Kidney capillary endothelial cell (primary cell): Measurements from ENCODE around the gene ARPC5.
"Not testable (repeated sequence)": the region's sequence is repeated elsewhere in the genome, so short reads cannot be mapped to it uniquely, and the experiment has no call there.

Source experiments
- DNase-seq: peaks from one replicate; pipeline ENCODE4 v3.0.0-alpha.2; 2018; ENCODE audit warnings: low spot score

ARPC5 gene

GRCh38 chr1:183635606-183636333 is at the start of gene ARPC5:
Gene ARPC5 (minus strand): TSS chr1:183635783. CDS start chr1:183635659, 124 bp downstream.
- DNase-seq: peak; percentile 96

- peak; percentile 52 for DNase-seq
Observed at GRCh38 chr1:183685112-183685713, 49.6 kb upstream of the ARPC5 start.

- DNase-seq: not testable (repeated sequence)
Observed at GRCh38 chr1:183679363-183679762, 43.8 kb upstream of the ARPC5 start.

GRCh38 chr1:183678819-183679218 is 43.2 kb upstream of the ARPC5 start:
- no peak for DNase-seq

GRCh38 chr1:183676586-183677189 is 41.1 kb upstream of the ARPC5 start:
- DNase-seq: no peak

- no peak for DNase-seq
Observed at GRCh38 chr1:183675883-183676585, 40.5 kb upstream of the ARPC5 start.

GRCh38 chr1:183675381-183675780 is 39.8 kb upstream of the ARPC5 start:
- no peak for DNase-seq

GRCh38 chr1:183674886-183675285 is 39.3 kb upstream of the ARPC5 start:
- DNase-seq: no peak

GRCh38 chr1:183674339-183674738 is 38.8 kb upstream of the ARPC5 start:
- no peak for DNase-seq

GRCh38 chr1:183673605-183674323 is 38.2 kb upstream of the ARPC5 start:
- no peak for DNase-seq

GRCh38 chr1:183670169-183670568 is 34.6 kb upstream of the ARPC5 start:
- DNase-seq: no peak

- no peak for DNase-seq
Observed at GRCh38 chr1:183656355-183656754, 20.8 kb upstream of the ARPC5 start.

- peak; percentile 82 for DNase-seq
Observed at GRCh38 chr1:183655562-183656075, 20.0 kb upstream of the ARPC5 start.

GRCh38 chr1:183654706-183655105 is 19.1 kb upstream of the ARPC5 start:
- no peak for DNase-seq

GRCh38 chr1:183653876-183654451 is 18.4 kb upstream of the ARPC5 start:
- no peak for DNase-seq

GRCh38 chr1:183653462-183653794 is 17.8 kb upstream of the ARPC5 start:
- no peak for DNase-seq

GRCh38 chr1:183652547-183653461 is 17.2 kb upstream of the ARPC5 start, which contains the start of gene APOBEC4:
Gene APOBEC4 (minus strand): TSS chr1:183653316. CDS start chr1:183648781, 4,535 bp downstream.
- no peak for DNase-seq

GRCh38 chr1:183652107-183652506 is 16.5 kb upstream of the ARPC5 start:
- DNase-seq: no peak

GRCh38 chr1:183651612-183652011 is 16.0 kb upstream of the ARPC5 start:
- peak; percentile 58 for DNase-seq

- DNase-seq: no peak
Observed at GRCh38 chr1:183648042-183648441, 12.5 kb upstream of the ARPC5 start.
